ENCODE results near the gene PHETA1. TPM values are rescaled to one million over a fixed set of nuclear protein-coding genes. Genes with fewer than 3 reads are reported as not detected.

PHETA1 gene
- total RNA-seq, 1 donor from 2014 or later, result 12.9 TPM

- peak in 1 of 2 donors; percentile 75 for DNase-seq (ENCODE audit: low spot score in 2 of 2)
- TF ChIP-seq CTCF (IDR thresholded peaks at IDR 0.05), result no peak
These were observed 41.7 kb upstream of the PHETA1 start for GRCh38 chr12:111410431-111411184.

GRCh38 chr12:111409780-111410430, 41.0 kb upstream of the PHETA1 start:
- H3K36me3 ChIP-seq, result no peaks in the 10 kb centered on the region
- peak in 1 of 2 donors; percentile 85 for DNase-seq (ENCODE audit: low spot score in 2 of 2)
- peak overlapping the region; percentile 91 to 92 for H3K27ac ChIP-seq
- no peaks in the 10 kb centered on the region for H3K27me3 ChIP-seq
- H3K9me3 ChIP-seq, result no peaks in the 10 kb centered on the region
- H3K4me1 ChIP-seq, result peaks cover 15 to 54% of the 10 kb centered on the region in 2 donors
- H3K4me3 ChIP-seq, result peak overlapping the region; percentile 18 to 90
- no peak for TF ChIP-seq CTCF (IDR thresholded peaks at IDR 0.05)
- intact Hi-C loops (cut with DNase I), result loop anchor here (5.0 kb wide), 1 partner anchor 277 kb away; the partner anchor contains the start of genes ACAD10 and BRAP

More at GRCh38 chr12:111410431-111411184, 41.7 kb upstream of the PHETA1 start:
- Histone ChIP-seq H3K4me1 (peaks cover 15 to 50% of the 10 kb centered on the region in 2 donors), H3K27me3 (no peaks in the 10 kb centered on the region), H3K36me3 (no peaks in the 10 kb centered on the region), H3K9me3 (no peaks in the 10 kb centered on the region), H3K4me3 (peak overlapping the region; percentile 18 to 90), H3K27ac (peak overlapping the region; percentile 91 to 92)
- intact Hi-C loops (cut with DNase I), result loop anchor here (5.0 kb wide), 1 partner anchor 277 kb away; the partner anchor contains the start of genes ACAD10 and BRAP

GRCh38 chr12:111409403-111409779, 40.5 kb upstream of the PHETA1 start:
- Histone ChIP-seq H3K36me3 (no peaks in the 10 kb centered on the region), H3K27me3 (no peaks in the 10 kb centered on the region), H3K4me1 (peaks cover 15 to 54% of the 10 kb centered on the region in 2 donors), H3K27ac (peak overlapping the region; percentile 91 to 92), H3K9me3 (no peaks in the 10 kb centered on the region), H3K4me3 (peak overlapping the region; percentile 18 to 90)
- no peak for TF ChIP-seq CTCF (IDR thresholded peaks at IDR 0.05)
- intact Hi-C loops (cut with DNase I), result no loop called here
- DNase-seq (ENCODE audit: low spot score in 2 of 2), result no peak

- Histone ChIP-seq H3K4me3 (peak overlapping the region; percentile 18 to 90), H3K9me3 (no peaks in the 10 kb centered on the region), H3K36me3 (no peaks in the 10 kb centered on the region), H3K4me1 (peaks cover 15 to 54% of the 10 kb centered on the region in 2 donors), H3K27ac (peak overlapping the region; percentile 91 to 92), H3K27me3 (no peaks in the 10 kb centered on the region)
- no peak for DNase-seq (ENCODE audit: low spot score in 2 of 2)
- intact Hi-C loops (cut with DNase I), result no loop called here
- TF ChIP-seq CTCF (IDR thresholded peaks at IDR 0.05), result no peak
These were observed 39.9 kb upstream of the PHETA1 start for GRCh38 chr12:111408686-111409402.

GRCh38 chr12:111408116-111408440, 39.2 kb upstream of the PHETA1 start:
- no peak for DNase-seq (ENCODE audit: low spot score in 2 of 2)
- H3K4me1 ChIP-seq, result peaks cover 15 to 54% of the 10 kb centered on the region in 2 donors
- intact Hi-C loops (cut with DNase I), result no loop called here
- H3K27me3 ChIP-seq, result no peaks in the 10 kb centered on the region
- no peak for TF ChIP-seq CTCF (IDR thresholded peaks at IDR 0.05)
- H3K36me3 ChIP-seq, result no peaks in the 10 kb centered on the region
- peak overlapping the region in 1 of 2 donors; percentile 90 for H3K4me3 ChIP-seq
- H3K27ac ChIP-seq, result peak overlapping the region; percentile 91 to 92
- H3K9me3 ChIP-seq, result no peaks in the 10 kb centered on the region

Measured in ascending aorta (tissue), 2 donors.